Loucy (cell line): Measurements from ENCODE around the gene CLIC3.

Source experiments
- EZH2phosphoT487 ChIP-seq: fragments of 200-600 bp; IDR thresholded peaks from 2 replicates; pipeline ENCODE4 v1.6.1; 2018; ENCODE audit warnings: antibody characterized with exemption, mild to moderate bottlenecking, moderate library complexity, borderline replicate concordance
- TF ChIP-seq, protein P1 (sequence below): fragments of 200-600 bp; sonication (generic); conservative IDR thresholded peaks from 2 replicates; pipeline ENCODE4 v1.5.1; 2014; ENCODE audit warnings: mild to moderate bottlenecking, antibody characterized with exemption, low read length

DNA sequence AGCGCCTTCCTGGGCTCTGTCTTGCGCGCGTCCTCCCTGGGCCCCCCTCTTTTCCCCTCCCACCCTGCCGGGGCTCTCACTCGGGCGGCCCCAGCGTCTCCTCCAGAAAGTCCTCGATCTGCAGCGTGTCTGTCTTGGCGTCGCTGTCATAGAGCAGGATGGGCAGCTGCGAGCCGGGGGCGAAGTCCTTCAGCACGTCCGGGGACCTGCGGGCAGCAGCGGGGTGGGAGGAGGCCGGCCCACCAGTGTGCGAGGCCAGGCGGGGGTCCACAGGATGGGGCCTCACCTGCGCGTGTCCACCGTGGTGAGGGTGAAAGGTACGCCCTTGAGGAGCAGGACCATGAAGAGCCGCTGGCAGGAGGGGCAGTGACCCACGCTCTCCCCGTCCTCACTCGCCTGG lies 1.0 kb downstream of the CLIC3 start:
- TF ChIP-seq, protein P1, sequence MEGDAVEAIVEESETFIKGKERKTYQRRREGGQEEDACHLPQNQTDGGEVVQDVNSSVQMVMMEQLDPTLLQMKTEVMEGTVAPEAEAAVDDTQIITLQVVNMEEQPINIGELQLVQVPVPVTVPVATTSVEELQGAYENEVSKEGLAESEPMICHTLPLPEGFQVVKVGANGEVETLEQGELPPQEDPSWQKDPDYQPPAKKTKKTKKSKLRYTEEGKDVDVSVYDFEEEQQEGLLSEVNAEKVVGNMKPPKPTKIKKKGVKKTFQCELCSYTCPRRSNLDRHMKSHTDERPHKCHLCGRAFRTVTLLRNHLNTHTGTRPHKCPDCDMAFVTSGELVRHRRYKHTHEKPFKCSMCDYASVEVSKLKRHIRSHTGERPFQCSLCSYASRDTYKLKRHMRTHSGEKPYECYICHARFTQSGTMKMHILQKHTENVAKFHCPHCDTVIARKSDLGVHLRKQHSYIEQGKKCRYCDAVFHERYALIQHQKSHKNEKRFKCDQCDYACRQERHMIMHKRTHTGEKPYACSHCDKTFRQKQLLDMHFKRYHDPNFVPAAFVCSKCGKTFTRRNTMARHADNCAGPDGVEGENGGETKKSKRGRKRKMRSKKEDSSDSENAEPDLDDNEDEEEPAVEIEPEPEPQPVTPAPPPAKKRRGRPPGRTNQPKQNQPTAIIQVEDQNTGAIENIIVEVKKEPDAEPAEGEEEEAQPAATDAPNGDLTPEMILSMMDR, result no peak
- no peak for TF ChIP-seq EZH2phosphoT487
